Heart left ventricle (tissue), 16 donors: ENCODE measurements around the gene MCF2L. TPM values are rescaled to one million over a fixed set of nuclear protein-coding genes. Genes with fewer than 3 reads are reported as not detected.
A peak's percentile ranks its signal among the peaks of the same experiment; 100 is the strongest.

Experiments
- ATAC-seq, 4 donors: fragments of 200-7000 bp; cut with Tn5 transposase; one replicate each; pipeline ENCODE4 v1.9.1; 2020 to 2022; ENCODE audit warnings: moderate library complexity in 4 of 4, mild to moderate bottlenecking in 3 of 4, moderate number of reproducible peaks in 1 of 4
- DNase-seq, 5 donors: peaks; one replicate each; pipeline ENCODE4 v3.0.0-alpha.2; 2020
- H3K27ac ChIP-seq, 12 donors: fragments of 200-600 bp; sonication (generic) in 4 of 12; one replicate each; pipeline versions ENCODE4 v1.5.0 to v1.8.0; 2016 to 2022; ENCODE audit warnings: mild to moderate bottlenecking in 2 of 12
- H3K27me3 ChIP-seq, 9 donors: fragments of 200-600 bp; sonication (generic) in 2 of 9; one replicate each; pipeline versions ENCODE4 v1.5.1 to v1.8.0; 2016 to 2022; ENCODE audit warnings: mild to moderate bottlenecking in 3 of 9
- H3K36me3 ChIP-seq, 9 donors: fragments of 200-600 bp; sonication (generic) in 2 of 9; one replicate each; pipeline versions ENCODE4 v1.5.0 to v1.8.0; 2018 to 2022; ENCODE audit warnings: mild to moderate bottlenecking in 2 of 9
- H3K4me1 ChIP-seq, 12 donors: fragments of 200-600 bp; sonication (generic) in 4 of 12; one replicate each; pipeline versions ENCODE4 v1.5.0 to v1.8.0; 2016 to 2022; ENCODE audit warnings: mild to moderate bottlenecking in 3 of 12
- H3K4me3 ChIP-seq, 12 donors: fragments of 200-600 bp; sonication (generic) in 4 of 12; one replicate each; pipeline versions ENCODE4 v1.5.0 to v1.8.0; 2017 to 2022; ENCODE audit warnings: mild to moderate bottlenecking in 9 of 12, moderate library complexity in 4 of 12
- H3K9me3 ChIP-seq, 12 donors: fragments of 200-600 bp; sonication (generic) in 4 of 12; one replicate each; pipeline versions ENCODE4 v1.5.0 to v1.8.0; 2016 to 2022; ENCODE audit warnings: mild to moderate bottlenecking in 1 of 12
- POLR2A ChIP-seq, 2 donors: fragments of 450-650 bp; IDR thresholded peaks; one replicate each; pipeline ENCODE4 v1.6.1; 2017; ENCODE audit warnings: antibody characterized with exemption in 2 of 2, mild to moderate bottlenecking in 2 of 2, moderate library complexity in 2 of 2
- WGBS, 4 donors: extraction: QIAGEN DNeasy Blood & Tissue Kit in 2 of 4; methylation state at CpG; one replicate each; pipeline versions ENCODE4 v1.1.5 to v1.1.7; 2013 to 2018; 5-methylcytosine and 5-hydroxymethylcytosine counted together
- intact Hi-C, 10 donors: fragments of 100-400 bp; cut with DNase I; formaldehyde crosslinking; loops; one replicate each; pipeline versions ENCODE4 v1.11.1 to v1.14.2; 2022
- polyA plus RNA-seq, 2 donors: library from polyadenylated mRNA; stranded (reverse); fragments of 200-250 nt; gene quantifications; one replicate each; pipeline ENCODE4 v1.2.3, GENCODE V29; 2013
- total RNA-seq, 9 donors: library from RNA; depleted of rRNA in 2 of 9; stranded (reverse); fragments of >200 nt in 2 of 9; fragmentation: NEBNext Ultra II Directional in 3 of 9; extraction: Animal tissue kit (Norgen Biotek cat#: 25700) in 3 of 9; gene quantifications; one replicate each; pipeline versions ENCODE4 v1.1.0 to v1.2.4, GENCODE V29; 2016 to 2023
- TF ChIP-seq, protein P1 (sequence below), 12 donors: fragments of 200-600 bp; sonication (generic) in 4 of 12; IDR thresholded peaks; one replicate each; pipeline versions ENCODE4 v1.5.0 to v1.8.0; 2018 to 2022; ENCODE audit warnings: antibody characterized with exemption in 12 of 12, mild to moderate bottlenecking in 5 of 12
- donor health status: ischemic (EF 13 %, LVEDD 7.1; RV severe dilation, severe dysfunction).
- donor health status: healthy with polysubstance abuse.
- donor health status: DM: no; HTN: yes; CAD: no.
- donor health status: DM: no; HTN: no; CAD: no.
- donor health status: ischemic (EF 25% LVEDD 6.9; RV normal size, moderate dysfunction).
- donor health status: ischemic (EF 25% LVEDD 5.7; RV mildly dilated, moderate dysfunction).
- donor health status: healthy.
- donor health status: DM: yes; HTN: yes; CAD: no.
- donor health status: ischemic (EF 35%, LVEDD 5.7; RV mildly dilated, moderate dysfunction).
- donor health status: nonischemic (EF 11% LVEDD 7.7; RV severe dilation, severe dysfunction).
- donor health status: DM: yes; HTN: yes; CAD: no.
- donor health status: PGD.
- donor health status: ischemic (EF 29% LVEDD 5.4; RV normal size, mild dysfunction).
- donor health status: nonischemic (EF 23%, LVEDD 6.1; RV moderate dilation, normal function).

Gene MCF2L
- total and polyA plus RNA-seq, 11 donors, result 26.0 to 61.0 (median 42.7) TPM

DNA sequence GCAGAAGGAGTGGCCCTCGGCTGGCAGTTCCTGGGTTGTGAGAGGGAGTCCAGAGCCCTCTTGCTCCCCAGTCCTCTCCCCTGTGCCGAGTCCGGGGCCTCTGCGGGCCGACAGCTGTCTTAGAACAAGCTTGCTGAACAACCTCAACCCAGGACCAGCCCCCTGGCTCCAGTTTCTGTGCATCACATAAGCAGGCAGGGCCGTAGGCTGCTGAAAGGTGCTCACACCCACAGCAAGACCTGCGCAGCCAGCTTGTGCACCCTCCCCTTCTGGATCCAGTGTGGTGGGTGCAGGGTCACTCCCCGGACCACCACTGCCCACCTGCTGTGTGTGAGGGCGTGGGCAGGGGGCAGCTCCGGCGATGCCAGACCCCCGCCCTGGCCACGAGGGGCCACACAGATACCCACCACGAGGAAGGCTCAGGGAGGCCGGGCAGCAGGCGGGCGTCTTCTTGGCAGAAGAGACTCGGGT, 111.4 kb downstream of the MCF2L start:
- peaks cover 0 to 62% (median 46%) of the 10 kb centered on the region in 9 donors for H3K36me3 ChIP-seq
- DNase-seq, result peak in 3 of 5 donors; percentile 15 to 54 (median 18)
- WGBS, 4 donors, result 77 to 88% (median 85%) methylated on average over 17 to 18 of the region's 18 CpGs
- H3K27me3 ChIP-seq, result no peaks in the 10 kb centered on the region
- ATAC-seq, result no peak
- H3K9me3 ChIP-seq, result no peaks in the 10 kb centered on the region
- intact Hi-C loops, result no loop called here
- TF ChIP-seq, protein P1, sequence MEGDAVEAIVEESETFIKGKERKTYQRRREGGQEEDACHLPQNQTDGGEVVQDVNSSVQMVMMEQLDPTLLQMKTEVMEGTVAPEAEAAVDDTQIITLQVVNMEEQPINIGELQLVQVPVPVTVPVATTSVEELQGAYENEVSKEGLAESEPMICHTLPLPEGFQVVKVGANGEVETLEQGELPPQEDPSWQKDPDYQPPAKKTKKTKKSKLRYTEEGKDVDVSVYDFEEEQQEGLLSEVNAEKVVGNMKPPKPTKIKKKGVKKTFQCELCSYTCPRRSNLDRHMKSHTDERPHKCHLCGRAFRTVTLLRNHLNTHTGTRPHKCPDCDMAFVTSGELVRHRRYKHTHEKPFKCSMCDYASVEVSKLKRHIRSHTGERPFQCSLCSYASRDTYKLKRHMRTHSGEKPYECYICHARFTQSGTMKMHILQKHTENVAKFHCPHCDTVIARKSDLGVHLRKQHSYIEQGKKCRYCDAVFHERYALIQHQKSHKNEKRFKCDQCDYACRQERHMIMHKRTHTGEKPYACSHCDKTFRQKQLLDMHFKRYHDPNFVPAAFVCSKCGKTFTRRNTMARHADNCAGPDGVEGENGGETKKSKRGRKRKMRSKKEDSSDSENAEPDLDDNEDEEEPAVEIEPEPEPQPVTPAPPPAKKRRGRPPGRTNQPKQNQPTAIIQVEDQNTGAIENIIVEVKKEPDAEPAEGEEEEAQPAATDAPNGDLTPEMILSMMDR (IDR thresholded peaks at IDR 0.05), result no peak
- no peak for TF ChIP-seq POLR2A (IDR thresholded peaks at IDR 0.05)
- peaks cover 0 to 13% (median under 1%) of the 10 kb centered on the region in 12 donors for H3K4me1 ChIP-seq
- H3K4me3 ChIP-seq, result no peak overlapping the region
- no peak overlapping the region for H3K27ac ChIP-seq

GRCh38 chr13:113080901-113081521, 112.0 kb downstream of the MCF2L start:
- Histone ChIP-seq H3K27me3 (no peaks in the 10 kb centered on the region), H3K9me3 (no peaks in the 10 kb centered on the region), H3K27ac (no peak overlapping the region), H3K4me1 (peaks cover 0 to 13% (median under 1%) of the 10 kb centered on the region in 12 donors), H3K36me3 (peaks cover 0 to 56% (median 40%) of the 10 kb centered on the region in 9 donors), H3K4me3 (no peak overlapping the region)
- intact Hi-C loops, result no loop called here
- ATAC-seq, result no peak
- no peak for TF ChIP-seq POLR2A (IDR thresholded peaks at IDR 0.05)
- TF ChIP-seq, protein P1 (IDR thresholded peaks at IDR 0.05), result no peak
- 72 to 80% (median 76%) methylated on average over 15 to 25 of the region's 25 CpGs for whole genome bisulfite sequencing, 4 donors
- DNase-seq, result peak in 3 of 5 donors; percentile 20 to 58 (median 20)

DNA sequence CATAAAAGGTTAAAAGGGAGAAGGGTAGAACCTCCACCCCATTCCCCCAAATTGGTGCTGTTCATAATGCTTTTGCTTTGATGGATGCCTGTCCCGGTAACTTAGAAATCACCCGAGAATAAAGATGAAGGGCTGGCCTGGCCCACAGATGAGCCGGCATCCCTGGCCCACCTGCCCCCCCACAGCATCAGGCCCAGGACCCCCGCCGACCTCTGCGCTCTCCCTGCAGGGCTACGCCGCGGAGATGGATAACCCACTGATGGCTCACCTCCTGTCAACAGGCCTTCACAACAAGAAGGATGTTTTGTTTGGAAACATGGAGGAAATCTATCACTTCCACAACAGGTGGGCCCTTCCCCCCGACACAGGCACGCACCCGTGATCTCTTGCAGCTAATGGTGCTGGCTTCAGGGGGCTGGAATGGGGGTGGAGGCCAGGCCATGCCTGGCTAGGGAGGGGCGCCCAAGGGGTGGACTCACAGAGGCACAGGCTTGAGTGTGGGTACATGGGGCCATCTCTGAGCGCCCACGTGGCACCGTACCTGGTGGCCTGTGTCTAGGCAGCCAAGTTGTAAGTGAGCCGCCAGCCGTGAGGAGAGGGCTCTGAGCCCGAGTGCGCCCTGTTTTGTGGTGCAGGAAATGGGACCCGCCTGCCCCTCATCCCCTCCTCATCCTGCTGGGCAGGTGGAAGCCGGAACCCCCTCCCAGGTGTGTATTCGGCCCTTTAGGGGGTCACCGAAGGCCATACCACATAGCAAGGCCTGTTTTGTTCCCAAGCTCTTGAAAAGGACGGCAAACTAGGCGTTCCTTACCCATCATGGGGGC, 113.4 kb downstream of the MCF2L start:
- H3K27ac ChIP-seq, result no peak overlapping the region

More for the DNA sequence above, 113.4 kb downstream of the MCF2L start:
- Histone ChIP-seq H3K4me1 (peaks cover 0 to 13% (median under 1%) of the 10 kb centered on the region in 12 donors), H3K9me3 (no peaks in the 10 kb centered on the region), H3K4me3 (no peak overlapping the region), H3K27me3 (no peaks in the 10 kb centered on the region), H3K36me3 (peaks cover 0 to 49% (median 29%) of the 10 kb centered on the region in 9 donors)
- ATAC-seq (no peak), DNase-seq (peak in 3 of 5 donors; percentile 21 to 30 (median 25))
- intact Hi-C loops, result no loop called here
- no peak for TF ChIP-seq POLR2A (IDR thresholded peaks at IDR 0.05)
- TF ChIP-seq, protein P1 (IDR thresholded peaks at IDR 0.05), result no peak
- WGBS, 4 donors, result 79 to 88% (median 85%) methylated on average over 19 to 26 of the region's 26 CpGs
